Bronchial epithelial cell (primary cell): ENCODE data around the gene RNU6-9. TPM values are rescaled to one million over a fixed set of nuclear protein-coding genes. Genes with fewer than 3 reads are reported as not detected.

ENCODE experiments used
- DNase-seq: peaks from one replicate; pipeline ENCODE4 v3.0.0-alpha.2; 2010; ENCODE audit warnings: low read depth
- FAIRE-seq: peaks from 2 replicates; lab custom pipeline; 2011; peaks lifted over from hg19 to GRCh38; lab: Jason Lieb, UNC
- H3K27me3 ChIP-seq: 2 replicates; pipeline ENCODE4 v1.5.1; 2011; ENCODE audit warnings: low read length; ENCODE audit not compliant: control insufficient read depth, insufficient read depth
- H3K36me3 ChIP-seq: 2 replicates; pipeline ENCODE4 v1.5.1; 2011; ENCODE audit warnings: low read length; ENCODE audit not compliant: control insufficient read depth, insufficient read depth
- H3K4me3 ChIP-seq: 2 replicates; pipeline ENCODE4 v1.5.1; 2011; ENCODE audit warnings: mild to moderate bottlenecking, low read depth, low read length, control low read depth
- total RNA-seq: library from RNA; depleted of rRNA; stranded (reverse); fragments of >200 nt; gene quantifications from 2 replicates; pipeline ENCODE4 v1.2.1, GENCODE V29; 2014
- TF ChIP-seq, protein P1 (sequence below): IDR thresholded peaks from 2 replicates; pipeline ENCODE4 v1.5.1; 2011; ENCODE audit warnings: mild to moderate bottlenecking, moderate library complexity, low read length, control low read depth, inconsistent platforms; ENCODE audit not compliant: insufficient read depth, severe bottlenecking

Gene RNU6-9
- total RNA-seq, 1 donor from 2014 or later = not detected

DNA sequence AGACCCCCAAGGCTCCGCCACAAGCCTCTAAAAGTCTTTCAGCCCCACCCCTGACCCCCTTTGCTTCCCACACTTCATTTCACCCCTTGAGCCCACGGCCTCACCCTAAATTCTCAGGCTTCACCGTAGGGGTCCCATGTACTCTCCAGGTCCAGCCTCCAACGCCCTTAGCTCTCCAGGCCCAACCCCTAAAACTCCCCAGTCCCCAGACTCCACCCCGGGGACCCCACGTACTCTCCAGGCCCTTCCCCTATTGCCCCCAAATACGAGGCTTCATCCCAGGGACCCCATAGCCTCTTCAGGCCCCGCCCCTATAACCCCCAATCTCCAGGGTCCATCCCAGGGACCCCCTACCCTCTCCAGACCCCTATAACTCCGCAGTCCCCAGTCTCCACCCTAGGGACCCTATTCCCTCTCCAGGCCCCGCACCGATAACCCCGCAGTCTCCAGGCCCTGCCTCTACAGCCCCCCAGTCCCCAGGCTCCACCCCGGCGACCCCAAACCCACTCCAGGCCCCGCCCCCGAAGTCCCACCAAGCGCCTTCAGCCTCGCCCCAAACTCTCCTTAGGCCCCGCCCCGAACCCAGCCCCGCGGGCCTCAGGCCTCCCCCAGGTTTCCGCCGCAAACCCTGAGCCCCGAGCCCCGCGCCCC, 916 bp upstream of the RNU6-9 start:
- DNase-seq (no peak), FAIRE-seq (no peak)
- Histone ChIP-seq H3K4me3 (peak overlapping the region; percentile 80), H3K36me3 (peaks cover 13% of the 10 kb centered on the region), H3K27me3 (no peaks in the 10 kb centered on the region)
- TF ChIP-seq, protein P1, sequence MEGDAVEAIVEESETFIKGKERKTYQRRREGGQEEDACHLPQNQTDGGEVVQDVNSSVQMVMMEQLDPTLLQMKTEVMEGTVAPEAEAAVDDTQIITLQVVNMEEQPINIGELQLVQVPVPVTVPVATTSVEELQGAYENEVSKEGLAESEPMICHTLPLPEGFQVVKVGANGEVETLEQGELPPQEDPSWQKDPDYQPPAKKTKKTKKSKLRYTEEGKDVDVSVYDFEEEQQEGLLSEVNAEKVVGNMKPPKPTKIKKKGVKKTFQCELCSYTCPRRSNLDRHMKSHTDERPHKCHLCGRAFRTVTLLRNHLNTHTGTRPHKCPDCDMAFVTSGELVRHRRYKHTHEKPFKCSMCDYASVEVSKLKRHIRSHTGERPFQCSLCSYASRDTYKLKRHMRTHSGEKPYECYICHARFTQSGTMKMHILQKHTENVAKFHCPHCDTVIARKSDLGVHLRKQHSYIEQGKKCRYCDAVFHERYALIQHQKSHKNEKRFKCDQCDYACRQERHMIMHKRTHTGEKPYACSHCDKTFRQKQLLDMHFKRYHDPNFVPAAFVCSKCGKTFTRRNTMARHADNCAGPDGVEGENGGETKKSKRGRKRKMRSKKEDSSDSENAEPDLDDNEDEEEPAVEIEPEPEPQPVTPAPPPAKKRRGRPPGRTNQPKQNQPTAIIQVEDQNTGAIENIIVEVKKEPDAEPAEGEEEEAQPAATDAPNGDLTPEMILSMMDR = no peak

DNA sequence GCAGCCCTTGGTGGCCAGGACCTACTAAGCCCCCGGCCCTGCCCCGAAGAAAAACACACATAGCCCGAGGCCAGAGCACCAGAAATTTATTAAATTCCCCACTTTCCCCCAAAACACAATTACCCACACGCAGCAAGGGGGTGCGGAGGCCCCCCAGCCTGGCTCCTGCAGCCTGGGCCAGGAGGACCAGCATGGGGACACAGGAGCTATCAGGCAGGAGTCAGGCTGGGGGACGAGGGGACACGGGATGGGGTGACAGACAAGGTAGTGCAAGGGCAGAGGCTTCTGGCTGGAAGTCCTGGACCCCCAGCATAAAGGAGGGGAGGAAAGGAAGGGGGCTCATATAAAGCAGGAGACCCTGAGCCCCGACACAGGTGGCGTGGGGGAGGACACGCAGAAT, 3.1 kb downstream of the RNU6-9 start:
- FAIRE-seq = no peak
- Histone ChIP-seq H3K36me3 (peaks cover 18% of the 10 kb centered on the region), H3K4me3 (no peak overlapping the region), H3K27me3 (no peaks in the 10 kb centered on the region)
- TF ChIP-seq, protein P1 = no peak
- no peak for DNase-seq

DNA sequence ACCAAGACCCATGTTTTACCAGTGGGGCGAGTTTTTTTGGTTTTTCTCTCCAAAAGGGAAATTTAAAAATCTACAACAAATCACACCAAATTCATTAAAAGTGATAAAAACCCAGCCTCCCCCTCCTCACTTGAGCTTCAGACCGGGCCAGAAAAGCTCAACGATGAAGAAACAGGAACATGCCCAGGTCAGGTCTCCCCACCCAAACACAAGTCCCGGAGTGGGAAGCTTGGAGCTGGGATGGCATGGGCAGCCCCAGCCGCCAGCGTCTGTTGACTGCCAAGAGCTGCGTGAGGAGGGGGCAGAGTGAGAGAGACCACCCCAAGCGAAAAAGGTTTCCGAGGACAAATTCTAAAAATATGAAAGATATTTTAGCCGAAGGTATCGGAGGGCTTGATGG, 3.7 kb downstream of the RNU6-9 start:
- peaks cover 23% of the 10 kb centered on the region for H3K36me3 ChIP-seq
- no peaks in the 10 kb centered on the region for H3K27me3 ChIP-seq
- TF ChIP-seq, protein P1 = no peak
- DNase-seq (no peak), FAIRE-seq (no peak)
- H3K4me3 ChIP-seq = no peak overlapping the region

DNA sequence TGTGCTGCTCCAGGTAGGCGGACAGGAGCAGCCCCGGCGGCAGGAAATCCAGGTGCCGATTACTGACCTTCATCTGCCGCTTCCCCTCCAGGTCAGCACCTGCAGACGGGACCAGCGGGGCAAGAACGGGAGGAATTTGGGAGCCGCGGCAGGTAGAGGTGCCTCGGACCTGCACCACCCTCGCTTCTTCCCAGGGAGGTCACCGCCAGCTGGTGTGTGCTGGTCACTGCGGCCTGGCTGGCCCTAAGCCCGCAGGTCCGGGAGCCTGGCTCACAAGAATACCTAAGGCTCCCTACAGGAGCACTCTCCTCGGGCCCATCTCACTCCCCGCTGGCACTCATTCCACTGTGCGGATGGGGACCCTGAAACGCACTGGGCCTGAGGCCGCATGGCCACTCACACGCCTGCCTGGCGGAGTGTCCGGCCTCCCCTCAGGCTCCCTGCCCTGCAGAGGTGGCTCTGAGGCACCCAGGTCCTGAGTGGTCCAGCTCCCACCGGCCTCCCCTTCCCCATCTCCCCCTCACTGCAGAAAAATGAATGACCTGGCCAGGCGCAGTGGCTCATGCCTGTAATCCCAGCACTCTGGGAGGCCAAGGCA, 4.3 kb downstream of the RNU6-9 start:
- Histone ChIP-seq H3K27me3 (no peaks in the 10 kb centered on the region), H3K36me3 (peaks cover 24% of the 10 kb centered on the region), H3K4me3 (no peak overlapping the region)
- FAIRE-seq (no peak), DNase-seq (no peak)
- TF ChIP-seq, protein P1 = peak; percentile 9

DNA sequence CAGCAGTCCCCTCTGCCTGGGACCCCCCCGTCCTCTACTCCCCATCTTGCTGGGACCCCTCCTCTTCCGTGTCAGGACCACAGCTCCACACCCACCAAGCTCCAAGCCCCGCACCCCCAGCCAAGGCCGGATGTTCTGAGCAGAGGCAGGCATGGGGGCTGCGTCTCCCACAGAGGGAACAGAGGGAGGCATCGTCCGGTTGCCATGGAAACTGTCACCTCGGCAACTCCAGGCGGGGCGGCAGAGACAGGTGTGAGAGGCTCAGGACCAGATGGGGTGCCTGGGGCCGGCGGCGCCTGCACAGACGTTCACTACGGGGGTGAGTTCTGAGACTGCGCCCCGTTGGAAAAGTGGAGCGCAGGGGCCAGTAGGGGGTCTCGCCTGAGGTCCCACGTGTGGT, 5.4 kb downstream of the RNU6-9 start:
- FAIRE-seq = no peak
- Histone ChIP-seq H3K27me3 (no peaks in the 10 kb centered on the region), H3K36me3 (peaks cover 24% of the 10 kb centered on the region), H3K4me3 (no peak overlapping the region)
- TF ChIP-seq, protein P1 = no peak
- no peak for DNase-seq
